Caco-2 (cell line): ENCODE data around the gene EGFL7. TPM values are rescaled to one million over a fixed set of nuclear protein-coding genes. Genes with fewer than 3 reads are reported as not detected.
A peak's percentile ranks its signal among the peaks of the same experiment; 100 is the strongest.

Source experiments
- BruUV-seq: library from RNA; stranded (reverse); fragments of 400-500 nt; replicated peaks from 2 replicates; lab custom pipeline; 2021; lab: Mats Ljungman, UMichigan
- CTCF ChIA-PET: fragments of 300-600 bp; sonication (Branson Sonifier 250); formaldehyde crosslinking; loops from one replicate; lab custom pipeline; 2022; ENCODE audit warnings: antibody characterized with exemption; lab: Charles Lee
- POLR2A ChIA-PET: fragments of 300-600 bp; sonication (Branson Sonifier 250); formaldehyde crosslinking; loops from one replicate; lab custom pipeline; 2022; ENCODE audit warnings: antibody characterized with exemption; lab: Charles Lee
- DNase-seq, 2 experiments: peaks; one replicate each; pipeline versions ENCODE4 v3.0.0 to v3.0.0-alpha.2; 2020 to 2022
- H3K27me3 ChIP-seq: replicated peaks from 2 replicates; pipeline ENCODE4 v1.6.0; 2011; ENCODE audit warnings: low read length; ENCODE audit not compliant: control insufficient read depth, insufficient read depth
- H3K36me3 ChIP-seq: 2 replicates; pipeline ENCODE4 v1.5.1; 2011; ENCODE audit warnings: low read length; ENCODE audit not compliant: control insufficient read depth, insufficient read depth
- H3K4me1 ChIP-seq: fragments of 250-450 bp; sonication (Bioruptor Pico); 2 replicates; pipeline ENCODE4 v1.5.1; 2020; ENCODE audit warnings: mild to moderate bottlenecking
- H3K4me3 ChIP-seq: 2 replicates; pipeline ENCODE4 v1.5.1; 2011; ENCODE audit warnings: low read depth, mild to moderate bottlenecking, control low read depth, low read length
- H3K9me3 ChIP-seq: fragments of 250-450 bp; sonication (Bioruptor Pico); 2 replicates; pipeline ENCODE4 v1.5.1; 2020; ENCODE audit warnings: mild to moderate bottlenecking, moderate library complexity
- H3K27ac Mint-ChIP-seq: one replicate; pipeline ENCODE4 v1.8.0; 2022; ENCODE audit warnings: mixed read lengths; ENCODE audit not compliant: unreplicated experiment
- H3K27me3 Mint-ChIP-seq: one replicate; pipeline ENCODE4 v1.8.0; 2022; ENCODE audit warnings: mixed read lengths; ENCODE audit not compliant: insufficient read depth, unreplicated experiment
- H3K36me3 Mint-ChIP-seq: one replicate; pipeline ENCODE4 v1.8.0; 2022; ENCODE audit warnings: mild to moderate bottlenecking, mixed read lengths; ENCODE audit not compliant: insufficient read depth, unreplicated experiment
- H3K4me1 Mint-ChIP-seq: one replicate; pipeline ENCODE4 v1.8.0; 2022; ENCODE audit warnings: low read depth, mixed read lengths; ENCODE audit not compliant: unreplicated experiment
- H3K4me3 Mint-ChIP-seq: one replicate; pipeline ENCODE4 v1.8.0; 2022; ENCODE audit warnings: mild to moderate bottlenecking, moderate library complexity, mixed read lengths; ENCODE audit not compliant: unreplicated experiment
- H3K9me3 Mint-ChIP-seq: one replicate; pipeline ENCODE4 v1.8.0; 2022; ENCODE audit warnings: mixed read lengths; ENCODE audit not compliant: unreplicated experiment
- CTCF ChIP-seq, 2 experiments: fragments of 200-600 bp in 1 of 2; IDR thresholded peaks; 1 replicate in 1 of 2; 2 replicates in 1 of 2; pipeline versions ENCODE4 v1.5.1 to v1.8.0; 2011 to 2022; ENCODE audit warnings: antibody characterized with exemption in 1 of 2, control low read depth in 1 of 2, inconsistent platforms in 1 of 2, low read depth in 1 of 2, low read length in 1 of 2, mild to moderate bottlenecking in 1 of 2, moderate library complexity in 1 of 2; ENCODE audit not compliant: insufficient read depth in 1 of 2, severe bottlenecking in 1 of 2, unreplicated experiment in 1 of 2
- intact Hi-C: fragments of 100-400 bp; cut with micrococcal nuclease; formaldehyde crosslinking; loops from one replicate; pipeline ENCODE4 v1.10.0; 2022; ENCODE audit not compliant: unreplicated experiment
- total RNA-seq: library from RNA; stranded (reverse); gene quantifications from 2 replicates; pipeline ENCODE4 v1.2.3, GENCODE V29; 2022

EGFL7 gene
- total RNA-seq, 1 experiment from 2014 or later: 30.2 TPM

GRCh38 chr9:136713550-136713949, 50.8 kb downstream of the EGFL7 start:
- TF ChIP-seq CTCF (IDR thresholded peaks at IDR 0.05; ENCODE audit: insufficient read depth in 1 of 2, low read depth in 1 of 2, low read length in 1 of 2, severe bottlenecking in 1 of 2, unreplicated experiment in 1 of 2): no peak
- intact Hi-C loops: no loop called here
- POLR2A ChIA-PET: interaction anchor here (0.6 to 1.1 kb wide), 2 partner anchors 15 to 17 kb away, joined by 3 read pairs; no protein-coding TSS in a partner anchor
- no peaks in the 10 kb centered on the region for H3K9me3 Mint-ChIP-seq
- peak overlapping the region; percentile 66 for H3K4me3 Mint-ChIP-seq
- peaks cover 2% of the 10 kb centered on the region for H3K36me3 ChIP-seq
- peaks cover 11% of the 10 kb centered on the region for H3K4me1 ChIP-seq
- no peak overlapping the region for H3K27ac Mint-ChIP-seq
- CTCF ChIA-PET: interaction anchor here (0.6 kb wide), 1 partner anchor 12 kb away, joined by 4 read pairs; no protein-coding TSS in a partner anchor
- H3K4me1 Mint-ChIP-seq: peaks cover 7% of the 10 kb centered on the region
- no peaks in the 10 kb centered on the region for H3K36me3 Mint-ChIP-seq
- DNase-seq: no peak
- H3K4me3 ChIP-seq: peak overlapping the region; percentile 85
- no TSS peak for BruUV-seq
- H3K27me3 ChIP-seq: no peaks in the 10 kb centered on the region
- no peaks in the 10 kb centered on the region for H3K27me3 Mint-ChIP-seq
- no peaks in the 10 kb centered on the region for H3K9me3 ChIP-seq

DNA sequence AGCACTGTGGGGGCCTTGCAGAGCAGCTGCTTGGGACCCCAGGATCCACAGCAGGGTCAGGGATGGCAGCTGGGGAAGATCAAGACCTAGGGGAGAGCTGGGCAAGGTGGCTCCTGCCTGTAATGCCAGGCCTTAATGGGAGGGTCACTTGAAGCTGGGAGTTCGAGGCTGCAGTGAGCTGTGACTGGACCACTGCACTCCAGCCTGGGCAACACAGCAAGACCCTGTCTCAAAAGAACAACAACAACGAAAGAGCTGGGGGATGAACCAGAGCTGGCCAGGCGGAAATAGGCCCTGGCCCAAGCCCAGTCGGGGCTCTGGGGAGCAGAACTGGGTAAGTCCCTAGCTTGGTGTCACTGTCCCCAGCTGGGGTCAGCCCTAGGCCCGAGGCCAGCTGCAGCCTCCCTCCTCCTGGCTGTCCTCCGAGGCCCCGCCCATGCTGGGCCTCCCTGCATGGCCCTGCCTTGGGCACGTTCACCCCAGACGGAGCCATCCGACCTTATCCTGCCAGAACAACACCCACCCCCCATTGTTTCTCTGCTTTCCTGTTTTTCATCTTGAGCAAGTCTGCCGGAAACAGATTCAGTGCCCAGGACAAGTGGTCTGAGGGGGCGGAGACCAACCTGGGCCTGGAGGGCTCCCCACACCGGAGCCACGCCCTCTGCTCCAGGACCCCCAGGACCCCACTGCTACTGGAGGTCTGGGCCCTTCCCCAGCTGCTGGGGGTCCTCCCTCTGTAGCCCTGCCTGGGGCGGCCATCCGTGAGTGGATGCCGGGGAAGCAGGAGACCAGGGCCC, 51.6 kb downstream of the EGFL7 start:
- H3K27me3 ChIP-seq: no peaks in the 10 kb centered on the region
- TSS peak; percentile 21 for BruUV-seq
- peaks cover 2% of the 10 kb centered on the region for H3K36me3 ChIP-seq
- no peak for TF ChIP-seq CTCF (IDR thresholded peaks at IDR 0.05; ENCODE audit: insufficient read depth in 1 of 2, low read depth in 1 of 2, low read length in 1 of 2, severe bottlenecking in 1 of 2, unreplicated experiment in 1 of 2)
- no peaks in the 10 kb centered on the region for H3K27me3 Mint-ChIP-seq
- POLR2A ChIA-PET: interaction anchor here (1.2 kb wide), 1 partner anchor 14 kb away, joined by 5 read pairs; no protein-coding TSS in a partner anchor
- H3K4me3 ChIP-seq: no peak overlapping the region; the same call in 1 of the 2 replicates
- no peaks in the 10 kb centered on the region for H3K9me3 Mint-ChIP-seq
- CTCF ChIA-PET: interaction anchor here (1.8 kb wide), 1 partner anchor 13 kb away, joined by 4 read pairs; no protein-coding TSS in a partner anchor
- H3K4me1 Mint-ChIP-seq: peaks cover 6% of the 10 kb centered on the region
- intact Hi-C loops: no loop called here
- peaks cover 11% of the 10 kb centered on the region for H3K4me1 ChIP-seq
- no peaks in the 10 kb centered on the region for H3K9me3 ChIP-seq
- H3K36me3 Mint-ChIP-seq: peaks cover under 1% of the 10 kb centered on the region
- no peak overlapping the region for H3K27ac Mint-ChIP-seq
- DNase-seq: peak in 1 of 2 experiments; percentile 39
- H3K4me3 Mint-ChIP-seq: peak overlapping the region; percentile 66

DNA sequence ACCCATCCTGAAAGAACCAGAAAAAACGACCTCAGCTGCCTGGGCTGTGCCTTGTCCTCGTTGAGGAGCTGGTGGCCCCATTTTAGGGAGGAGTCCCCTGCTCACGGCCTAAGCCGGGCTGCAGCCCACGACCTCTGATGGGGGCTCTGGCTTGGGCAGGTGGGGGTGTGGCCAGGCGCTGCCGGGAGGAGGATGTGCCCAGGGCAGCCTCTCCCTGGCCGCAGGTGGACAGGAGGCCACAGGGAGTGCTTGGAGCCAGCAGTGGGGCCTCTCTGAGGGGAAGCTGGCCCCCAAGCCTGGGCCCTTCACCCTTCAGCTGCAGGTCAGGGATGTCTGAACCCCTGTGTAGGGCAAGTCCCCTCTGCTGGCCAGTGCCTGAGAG, 52.2 kb downstream of the EGFL7 start:
- no TSS peak for BruUV-seq
- intact Hi-C loops: no loop called here
- Mint-ChIP-seq H3K4me3 (peak overlapping the region; percentile 66), H3K36me3 (peaks cover 7% of the 10 kb centered on the region), H3K27ac (no peak overlapping the region), H3K4me1 (peaks cover 6% of the 10 kb centered on the region), H3K27me3 (no peaks in the 10 kb centered on the region), H3K9me3 (no peaks in the 10 kb centered on the region)
- H3K4me1 ChIP-seq: peaks cover 11% of the 10 kb centered on the region
- POLR2A ChIA-PET: interaction anchor here (1.2 kb wide), 1 partner anchor 13 kb away, joined by 5 read pairs; no protein-coding TSS in a partner anchor
- CTCF ChIA-PET: interaction anchor here (1.8 kb wide), 1 partner anchor 13 kb away, joined by 4 read pairs; no protein-coding TSS in a partner anchor
- peaks cover 2% of the 10 kb centered on the region for H3K36me3 ChIP-seq
- no peaks in the 10 kb centered on the region for H3K27me3 ChIP-seq
- DNase-seq: no peak
- no peak overlapping the region for H3K4me3 ChIP-seq
- TF ChIP-seq CTCF (IDR thresholded peaks at IDR 0.05; ENCODE audit: insufficient read depth in 1 of 2, low read depth in 1 of 2, low read length in 1 of 2, severe bottlenecking in 1 of 2, unreplicated experiment in 1 of 2): no peak
- H3K9me3 ChIP-seq: no peaks in the 10 kb centered on the region
